ENCODE results near the gene RAD54L.
"Not testable (repeated sequence)": the region's sequence is repeated elsewhere in the genome, so short reads cannot be mapped to it uniquely, and the experiment has no call there.

The RAD54L gene

DNA sequence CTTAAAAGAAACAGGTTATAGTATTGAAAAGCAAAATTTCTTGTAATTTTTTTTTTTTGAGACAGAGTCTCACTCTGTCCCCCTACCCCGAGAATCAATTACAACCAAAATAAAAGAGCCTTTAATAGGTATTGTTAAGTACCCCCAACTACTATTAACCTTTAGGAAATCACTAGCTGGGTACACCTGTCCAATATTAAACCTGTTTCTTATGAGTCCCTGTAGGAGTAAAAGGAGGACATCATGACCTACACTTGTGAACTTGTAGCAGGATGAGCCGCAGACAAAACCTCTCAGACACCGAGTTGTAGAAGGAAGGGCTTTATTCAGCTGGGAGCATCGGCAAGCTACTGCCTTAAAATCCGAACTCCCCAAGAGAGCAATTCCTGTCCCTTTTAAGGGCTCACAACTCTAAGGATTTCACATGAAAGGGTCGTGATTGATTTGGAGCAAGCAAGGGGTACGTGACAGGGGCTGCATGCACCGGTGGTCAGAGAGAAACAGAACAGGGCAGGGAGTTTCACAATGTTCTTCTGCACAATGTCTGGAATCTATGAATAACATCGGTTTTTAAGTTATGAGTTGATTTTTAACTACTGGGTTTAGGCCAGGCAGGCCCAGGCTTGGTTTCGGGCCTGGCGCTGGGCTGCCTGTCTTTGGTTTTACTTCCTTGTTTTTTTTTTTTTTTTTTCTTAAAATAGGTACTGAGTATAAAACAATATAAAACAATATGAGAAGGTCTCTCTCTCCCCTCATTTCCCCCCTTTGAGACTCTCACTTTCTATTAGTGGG is 77.9 kb downstream of the RAD54L start:
- DNase-seq = not testable (repeated sequence)

Measured in NCI-H1436 treated with DMSO at 0.1 percent for 48 hours (cell line).